GM12801 (cell line): ENCODE data around the gene HPS4.

ENCODE experiments used
- TF ChIP-seq, protein P1 (sequence below): IDR thresholded peaks from one replicate; pipeline ENCODE4 v1.5.1; 2011; ENCODE audit warnings: control low read depth; ENCODE audit not compliant: insufficient read length; ENCODE audit errors: extremely low read depth

Gene HPS4

GRCh38 chr22:26429458-26430286 is 53.9 kb downstream of the HPS4 start:
- TF ChIP-seq, protein P1, sequence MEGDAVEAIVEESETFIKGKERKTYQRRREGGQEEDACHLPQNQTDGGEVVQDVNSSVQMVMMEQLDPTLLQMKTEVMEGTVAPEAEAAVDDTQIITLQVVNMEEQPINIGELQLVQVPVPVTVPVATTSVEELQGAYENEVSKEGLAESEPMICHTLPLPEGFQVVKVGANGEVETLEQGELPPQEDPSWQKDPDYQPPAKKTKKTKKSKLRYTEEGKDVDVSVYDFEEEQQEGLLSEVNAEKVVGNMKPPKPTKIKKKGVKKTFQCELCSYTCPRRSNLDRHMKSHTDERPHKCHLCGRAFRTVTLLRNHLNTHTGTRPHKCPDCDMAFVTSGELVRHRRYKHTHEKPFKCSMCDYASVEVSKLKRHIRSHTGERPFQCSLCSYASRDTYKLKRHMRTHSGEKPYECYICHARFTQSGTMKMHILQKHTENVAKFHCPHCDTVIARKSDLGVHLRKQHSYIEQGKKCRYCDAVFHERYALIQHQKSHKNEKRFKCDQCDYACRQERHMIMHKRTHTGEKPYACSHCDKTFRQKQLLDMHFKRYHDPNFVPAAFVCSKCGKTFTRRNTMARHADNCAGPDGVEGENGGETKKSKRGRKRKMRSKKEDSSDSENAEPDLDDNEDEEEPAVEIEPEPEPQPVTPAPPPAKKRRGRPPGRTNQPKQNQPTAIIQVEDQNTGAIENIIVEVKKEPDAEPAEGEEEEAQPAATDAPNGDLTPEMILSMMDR, result no peak

DNA sequence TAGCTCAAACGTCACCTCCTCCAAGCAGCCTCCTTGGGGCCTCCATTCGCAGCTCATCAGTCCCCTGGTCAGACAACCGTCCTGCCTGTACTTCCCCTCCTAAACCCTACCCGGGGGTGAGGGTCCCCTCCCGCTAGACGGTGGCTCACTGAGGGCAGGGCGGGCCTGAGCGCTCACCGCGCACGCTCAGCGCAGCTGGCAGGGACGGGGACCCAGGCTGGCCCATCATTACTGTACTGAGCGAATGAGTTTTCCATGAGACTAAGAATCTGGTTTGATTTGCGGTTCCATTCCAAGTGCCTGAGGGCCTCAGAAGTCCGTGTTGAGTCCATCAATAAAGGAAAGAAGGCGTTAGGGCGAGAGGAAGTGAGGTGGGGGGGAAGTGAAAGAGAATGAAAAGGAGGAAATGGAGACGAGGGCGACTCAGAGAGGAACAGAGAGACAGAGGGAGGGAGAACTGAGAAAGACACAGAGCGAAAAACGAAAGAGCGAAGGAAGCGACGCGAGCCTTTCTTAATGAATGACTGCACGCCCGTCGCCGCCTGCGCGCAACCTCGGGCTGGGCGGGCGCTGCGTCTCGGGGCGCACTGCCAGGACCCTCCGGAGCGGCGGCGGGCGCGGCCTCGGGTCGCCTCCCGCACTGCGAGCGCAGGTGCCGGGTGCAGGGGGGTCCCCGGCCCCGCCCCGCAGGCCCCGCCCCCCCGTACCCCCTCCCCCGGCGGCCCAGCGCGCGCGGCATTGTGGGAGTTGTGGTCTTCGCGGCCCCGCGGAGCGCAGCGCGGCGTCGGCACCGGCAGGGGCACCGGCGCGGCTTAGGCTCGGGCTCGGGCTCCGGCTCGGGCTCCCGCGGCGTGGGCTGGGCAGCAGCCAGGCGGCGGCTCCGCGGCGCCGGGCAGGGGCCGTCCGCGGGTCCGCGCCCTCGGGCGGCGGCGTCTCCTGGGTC is 54.8 kb downstream of the HPS4 start, which contains the start of gene ASPHD2:
Gene ASPHD2, plus strand, starts transcription at position 746 of the 943 bp plus-strand sequence. CDS start 4,356 bp downstream, outside the sequence.
- TF ChIP-seq, protein P1, result no peak

GRCh38 chr22:26426924-26427323 is 56.7 kb downstream of the HPS4 start:
- TF ChIP-seq, protein P1, result no peak

- TF ChIP-seq, protein P1, result no peak
Observed at GRCh38 chr22:26418620-26419019, 65.0 kb downstream of the HPS4 start.

GRCh38 chr22:26417406-26417805 is 66.2 kb downstream of the HPS4 start:
- TF ChIP-seq, protein P1, result no peak

- TF ChIP-seq, protein P1, result no peak
Observed at GRCh38 chr22:26416670-26417276, 66.8 kb downstream of the HPS4 start.

GRCh38 chr22:26416256-26416655 is 67.3 kb downstream of the HPS4 start:
- TF ChIP-seq, protein P1, result no peak
